ENCODE results near the gene SHMT2. TPM values are rescaled to one million over a fixed set of nuclear protein-coding genes. Genes with fewer than 3 reads are reported as not detected.

SHMT2 gene
- total and polyA plus RNA-seq, 2 of the 13 experiments (the other 11 are each of a cell fraction or from before 2014, with no cell fraction given), result 181 to 393 TPM

DNA sequence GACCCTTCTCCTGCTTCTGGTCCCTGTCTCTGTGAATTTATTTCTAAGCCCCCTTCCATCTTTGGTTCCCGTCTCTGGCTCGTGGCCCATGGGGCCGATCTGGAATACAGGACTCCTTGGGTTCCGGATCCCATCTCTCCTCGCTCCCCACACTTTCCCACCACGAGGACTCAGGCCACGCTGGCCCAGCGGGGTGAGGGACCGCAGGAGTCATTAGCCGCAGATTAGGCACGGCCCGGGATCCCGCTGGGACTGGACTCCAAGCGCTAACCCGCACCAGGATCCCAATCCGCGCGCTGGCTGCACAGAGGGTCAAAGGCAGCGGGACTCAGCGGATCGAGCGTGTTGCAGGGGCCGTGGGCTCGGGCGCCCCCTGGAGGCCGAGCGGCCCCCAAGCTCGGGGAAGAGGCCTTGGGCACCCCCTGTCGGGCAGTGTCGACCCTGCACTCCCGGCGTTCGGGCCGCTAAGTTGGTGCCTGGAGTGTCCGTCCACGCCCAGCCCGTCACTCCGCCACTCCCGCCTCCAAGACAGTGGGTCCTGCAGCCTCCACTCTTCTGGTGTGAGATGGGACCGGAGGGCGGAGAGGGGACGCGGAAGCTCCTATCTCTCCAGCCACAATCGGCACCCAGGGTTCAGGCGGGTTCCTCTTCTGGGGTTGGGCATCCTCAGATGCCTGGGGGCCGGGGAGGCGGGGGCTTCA lies 9.5 kb downstream of the SHMT2 start (continued):
- no peak for TF ChIP-seq LCORL (IDR thresholded peaks at IDR 0.05)
- no peak; the same call in none of the 2 replicates for TF ChIP-seq LCORL (CRISPR knock-in tag; IDR thresholded peaks at IDR 0.05)
- peak; percentile 40 for TF ChIP-seq PPARG (CRISPR knock-in tag; conservative IDR thresholded peaks at IDR 0.05)
- TF ChIP-seq, protein P1, sequence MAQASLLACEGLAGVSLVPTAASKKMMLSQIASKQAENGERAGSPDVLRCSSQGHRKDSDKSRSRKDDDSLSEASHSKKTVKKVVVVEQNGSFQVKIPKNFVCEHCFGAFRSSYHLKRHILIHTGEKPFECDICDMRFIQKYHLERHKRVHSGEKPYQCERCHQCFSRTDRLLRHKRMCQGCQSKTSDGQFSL (CRISPR knock-in tag; IDR thresholded peaks at IDR 0.05), result no peak
- TF ChIP-seq TBX2 (CRISPR knock-in tag; IDR thresholded peaks at IDR 0.05; ENCODE audit: borderline replicate concordance), result peak; percentile 56
- TF ChIP-seq ZNF776 (CRISPR knock-in tag; IDR thresholded peaks at IDR 0.05), result 0 out of 2 replicates have a peak, but pooled peaks have one; percentile 36
- TF ChIP-seq SSRP1 (CRISPR knock-in tag; IDR thresholded peaks at IDR 0.05), result no peak
- no peak for TF ChIP-seq SMYD3 (CRISPR knock-in tag; IDR thresholded peaks at IDR 0.05)
- TF ChIP-seq ATF1 (CRISPR knock-in tag; IDR thresholded peaks at IDR 0.05), result no peak
- no peak for TF ChIP-seq MYNN (CRISPR knock-in tag; IDR thresholded peaks at IDR 0.05; ENCODE audit: low read depth)
- peak; percentile 34; the same call in 1 of the 2 replicates for TF ChIP-seq YEATS4 (CRISPR knock-in tag; IDR thresholded peaks at IDR 0.05; ENCODE audit: borderline replicate concordance)
- TF ChIP-seq, protein P2, sequence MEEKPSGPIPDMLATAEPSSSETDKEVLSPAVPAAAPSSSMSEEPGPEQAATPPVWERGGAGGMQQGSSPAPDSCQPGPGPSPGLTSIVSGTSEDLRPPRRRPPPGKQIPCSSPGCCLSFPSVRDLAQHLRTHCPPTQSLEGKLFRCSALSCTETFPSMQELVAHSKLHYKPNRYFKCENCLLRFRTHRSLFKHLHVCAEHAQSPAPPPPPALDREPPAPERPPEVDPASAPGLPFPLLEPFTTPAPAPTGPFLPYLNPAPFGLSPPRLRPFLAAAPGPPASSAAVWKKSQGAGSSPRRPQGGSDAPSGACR (CRISPR knock-in tag; IDR thresholded peaks at IDR 0.05), result no peak
- TF ChIP-seq XRCC5 (optimal IDR thresholded peaks at IDR 0.05; ENCODE audit: low read length), result peak; percentile 97
- peak; percentile 66; the same call in 1 of the 2 replicates for TF ChIP-seq MAZ (IDR thresholded peaks at IDR 0.05; ENCODE audit: borderline replicate concordance, low read depth, low read length)
- TF ChIP-seq MAZ (CRISPR knock-in tag; IDR thresholded peaks at IDR 0.05; ENCODE audit: low read depth), result no peak; the same call in 1 of the 2 replicates
- no peak for TF ChIP-seq ZNF138 (CRISPR knock-in tag; IDR thresholded peaks at IDR 0.05; ENCODE audit: low read depth)
- no peak for TF ChIP-seq ZZZ3 (CRISPR knock-in tag; IDR thresholded peaks at IDR 0.05; ENCODE audit: borderline replicate concordance)
- no peak for TF ChIP-seq BRCA1 (CRISPR knock-in tag; IDR thresholded peaks at IDR 0.05)
- TF ChIP-seq, protein P3, sequence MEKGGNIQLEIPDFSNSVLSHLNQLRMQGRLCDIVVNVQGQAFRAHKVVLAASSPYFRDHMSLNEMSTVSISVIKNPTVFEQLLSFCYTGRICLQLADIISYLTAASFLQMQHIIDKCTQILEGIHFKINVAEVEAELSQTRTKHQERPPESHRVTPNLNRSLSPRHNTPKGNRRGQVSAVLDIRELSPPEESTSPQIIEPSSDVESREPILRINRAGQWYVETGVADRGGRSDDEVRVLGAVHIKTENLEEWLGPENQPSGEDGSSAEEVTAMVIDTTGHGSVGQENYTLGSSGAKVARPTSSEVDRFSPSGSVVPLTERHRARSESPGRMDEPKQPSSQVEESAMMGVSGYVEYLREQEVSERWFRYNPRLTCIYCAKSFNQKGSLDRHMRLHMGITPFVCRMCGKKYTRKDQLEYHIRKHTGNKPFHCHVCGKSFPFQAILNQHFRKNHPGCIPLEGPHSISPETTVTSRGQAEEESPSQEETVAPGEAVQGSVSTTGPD (CRISPR knock-in tag; IDR thresholded peaks at IDR 0.05), result no peak
- TF ChIP-seq HCFC1 (IDR thresholded peaks at IDR 0.05; ENCODE audit: low read depth, low read length), result no peak; the same call in 1 of the 2 replicates
- no peak for TF ChIP-seq SOX13 (IDR thresholded peaks at IDR 0.05)
- 0 out of 4 replicates have a peak, but pooled peaks of 1 of the 2 experiments have one; percentile 16 for TF ChIP-seq SOX13 (CRISPR knock-in tag; conservative IDR thresholded peaks at IDR 0.05 in 1 of 2, IDR thresholded peaks at IDR 0.05 in 1 of 2)
- no peak; the same call in 1 of the 2 replicates for TF ChIP-seq FOXA3 (CRISPR knock-in tag; IDR thresholded peaks at IDR 0.05)
- TF ChIP-seq, protein P4, sequence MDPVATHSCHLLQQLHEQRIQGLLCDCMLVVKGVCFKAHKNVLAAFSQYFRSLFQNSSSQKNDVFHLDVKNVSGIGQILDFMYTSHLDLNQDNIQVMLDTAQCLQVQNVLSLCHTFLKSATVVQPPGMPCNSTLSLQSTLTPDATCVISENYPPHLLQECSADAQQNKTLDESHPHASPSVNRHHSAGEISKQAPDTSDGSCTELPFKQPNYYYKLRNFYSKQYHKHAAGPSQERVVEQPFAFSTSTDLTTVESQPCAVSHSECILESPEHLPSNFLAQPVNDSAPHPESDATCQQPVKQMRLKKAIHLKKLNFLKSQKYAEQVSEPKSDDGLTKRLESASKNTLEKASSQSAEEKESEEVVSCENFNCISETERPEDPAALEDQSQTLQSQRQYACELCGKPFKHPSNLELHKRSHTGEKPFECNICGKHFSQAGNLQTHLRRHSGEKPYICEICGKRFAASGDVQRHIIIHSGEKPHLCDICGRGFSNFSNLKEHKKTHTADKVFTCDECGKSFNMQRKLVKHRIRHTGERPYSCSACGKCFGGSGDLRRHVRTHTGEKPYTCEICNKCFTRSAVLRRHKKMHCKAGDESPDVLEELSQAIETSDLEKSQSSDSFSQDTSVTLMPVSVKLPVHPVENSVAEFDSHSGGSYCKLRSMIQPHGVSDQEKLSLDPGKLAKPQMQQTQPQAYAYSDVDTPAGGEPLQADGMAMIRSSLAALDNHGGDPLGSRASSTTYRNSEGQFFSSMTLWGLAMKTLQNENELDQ (CRISPR knock-in tag; IDR thresholded peaks at IDR 0.05; ENCODE audit: borderline replicate concordance), result no peak
- TF ChIP-seq, protein P5, sequence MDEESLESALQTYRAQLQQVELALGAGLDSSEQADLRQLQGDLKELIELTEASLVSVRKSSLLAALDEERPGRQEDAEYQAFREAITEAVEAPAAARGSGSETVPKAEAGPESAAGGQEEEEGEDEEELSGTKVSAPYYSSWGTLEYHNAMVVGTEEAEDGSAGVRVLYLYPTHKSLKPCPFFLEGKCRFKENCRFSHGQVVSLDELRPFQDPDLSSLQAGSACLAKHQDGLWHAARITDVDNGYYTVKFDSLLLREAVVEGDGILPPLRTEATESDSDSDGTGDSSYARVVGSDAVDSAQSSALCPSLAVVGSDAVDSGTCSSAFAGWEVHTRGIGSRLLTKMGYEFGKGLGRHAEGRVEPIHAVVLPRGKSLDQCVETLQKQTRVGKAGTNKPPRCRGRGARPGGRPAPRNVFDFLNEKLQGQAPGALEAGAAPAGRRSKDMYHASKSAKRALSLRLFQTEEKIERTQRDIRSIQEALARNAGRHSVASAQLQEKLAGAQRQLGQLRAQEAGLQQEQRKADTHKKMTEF (CRISPR knock-in tag; IDR thresholded peaks at IDR 0.05), result peak; percentile 67; the same call in 1 of the 2 replicates

All from HepG2 (cell line).